Fibroblast of gingiva (primary cell): ENCODE data around the gene ROPN1B.

Source experiments
- DNase-seq: peaks from one replicate; pipeline ENCODE4 v3.0.0-alpha.2; 2011; ENCODE audit warnings: low read depth

Gene ROPN1B

DNA sequence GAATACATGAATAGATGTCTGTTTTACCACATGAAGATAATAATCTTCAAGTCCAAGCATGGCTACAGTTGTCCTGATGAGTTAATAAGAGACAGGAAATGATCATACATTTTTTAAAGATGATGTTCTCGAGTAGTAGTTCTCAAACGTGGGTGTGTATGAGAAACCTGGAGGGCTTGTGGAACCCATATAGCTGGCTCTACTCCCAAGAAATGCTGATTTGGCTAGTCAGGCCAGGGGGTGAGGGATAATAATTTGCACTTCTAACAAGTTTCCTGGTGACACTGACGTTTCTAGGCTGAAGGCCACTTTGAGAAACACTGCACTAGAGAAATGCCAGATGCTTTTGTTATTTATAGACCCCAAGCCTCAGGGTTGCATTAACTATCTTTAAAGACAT lies 37.0 kb downstream of the ROPN1B start:
- no peak for DNase-seq

DNA sequence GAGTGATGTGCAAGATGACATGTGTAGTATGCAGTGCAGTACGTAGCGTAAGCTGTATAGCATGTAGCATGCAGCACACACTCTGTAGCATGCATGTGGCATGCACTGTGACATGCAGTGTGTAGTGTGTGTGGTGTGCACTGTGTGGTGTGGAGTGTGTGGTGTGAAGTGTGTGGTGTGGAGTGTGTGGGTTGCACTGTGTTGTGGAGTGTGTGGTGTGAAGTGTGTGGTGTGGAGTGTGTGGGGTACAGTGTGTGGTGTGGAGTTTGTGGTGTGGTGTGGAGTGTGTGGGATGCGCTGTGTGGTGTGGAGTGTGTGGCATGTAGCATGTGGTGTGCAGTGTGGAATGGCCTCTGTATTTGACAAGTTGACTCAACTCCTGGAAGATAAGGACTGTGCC lies 39.2 kb downstream of the ROPN1B start:
- no peak for DNase-seq

DNA sequence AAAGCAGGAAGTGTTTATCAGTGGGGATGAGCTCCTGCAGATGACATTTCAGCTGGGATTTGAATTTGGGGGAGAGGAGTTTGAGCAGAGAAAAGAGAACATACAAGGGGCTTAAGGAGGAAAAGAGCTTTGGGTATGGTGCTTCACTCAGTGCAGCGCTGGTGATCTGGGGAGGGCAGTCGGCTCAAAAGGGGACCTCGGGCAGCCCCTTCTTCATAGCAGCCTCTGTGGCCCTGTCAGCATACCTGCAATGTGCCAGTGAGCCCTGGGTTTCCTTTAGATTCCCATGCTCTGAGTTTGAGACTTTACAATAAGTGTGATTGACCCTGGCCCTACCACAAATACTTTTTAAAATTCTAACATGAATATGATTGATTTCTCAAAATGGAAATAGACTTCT lies 40.2 kb downstream of the ROPN1B start:
- DNase-seq = no peak

- no peak for DNase-seq
Observed at GRCh38 chr3:126013751-126014156, 44.8 kb downstream of the ROPN1B start.

GRCh38 chr3:126014252-126014651 lies 45.3 kb downstream of the ROPN1B start:
- peak; percentile 55 for DNase-seq

DNA sequence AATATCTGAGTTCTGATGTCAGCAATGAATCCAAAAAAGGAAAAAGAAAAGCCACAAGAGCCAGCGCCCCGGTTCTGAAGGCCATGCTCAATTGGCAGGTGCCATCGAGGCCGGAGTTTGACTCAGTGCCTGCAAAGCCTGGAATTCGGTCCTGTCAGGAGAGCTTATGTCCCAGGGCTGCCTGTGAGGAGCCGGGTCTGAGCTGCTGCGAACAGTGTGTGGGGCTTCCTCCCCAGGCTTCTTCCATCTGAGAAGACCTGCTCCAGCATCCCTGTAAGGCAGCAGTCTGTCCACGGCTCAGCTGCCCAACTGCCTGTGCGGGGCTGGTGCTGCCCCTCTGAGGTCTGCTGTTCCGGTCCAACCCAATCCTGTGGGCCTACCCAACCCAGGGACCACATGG lies 46.1 kb downstream of the ROPN1B start:
- no peak for DNase-seq

DNA sequence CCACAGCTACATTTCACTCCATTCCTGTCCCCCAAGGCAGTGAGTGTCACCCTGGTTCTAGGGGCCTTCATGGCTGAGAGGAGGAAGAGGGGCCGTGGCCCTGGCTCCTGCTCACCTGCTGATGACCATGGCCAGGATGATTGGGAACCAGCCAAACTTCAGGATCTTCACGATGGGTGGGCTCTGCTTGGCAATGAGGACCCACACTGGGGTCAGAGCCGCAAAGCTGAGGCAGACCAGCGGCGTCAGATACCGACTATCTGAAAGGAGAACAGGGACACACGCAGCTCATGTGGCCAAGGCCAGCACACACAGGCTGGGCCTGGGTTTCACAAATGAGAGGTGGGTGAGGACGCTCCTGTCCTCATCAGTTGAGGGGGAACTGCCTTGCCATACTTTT lies 47.6 kb downstream of the ROPN1B start:
- no peak for DNase-seq

- DNase-seq = no peak
Observed at GRCh38 chr3:126017362-126017761, 48.4 kb downstream of the ROPN1B start.

GRCh38 chr3:126018545-126018944 lies 49.6 kb downstream of the ROPN1B start:
- DNase-seq = no peak

GRCh38 chr3:126018995-126019394 lies 50.0 kb downstream of the ROPN1B start:
- no peak for DNase-seq

- DNase-seq = no peak
Observed at GRCh38 chr3:126019683-126020082, 50.7 kb downstream of the ROPN1B start.

DNA sequence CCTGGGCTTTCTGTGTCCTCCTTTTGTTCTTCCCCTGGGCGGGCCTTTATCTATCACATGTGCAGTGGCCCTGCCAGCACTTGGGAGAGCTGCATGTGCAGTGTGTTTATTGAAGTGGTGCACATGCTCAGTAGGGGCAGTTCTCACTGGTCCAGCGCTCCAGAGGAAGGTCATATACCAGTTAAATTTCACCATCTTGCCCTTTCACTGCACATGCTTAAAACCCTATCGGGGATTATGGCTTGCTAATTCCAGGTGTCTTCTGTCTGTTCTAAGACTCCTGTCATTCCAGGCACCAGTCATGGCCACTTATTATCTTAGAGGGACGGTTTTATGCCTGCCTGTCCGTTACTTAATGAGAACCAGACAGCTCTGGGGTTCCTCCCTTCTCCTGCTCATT lies 52.2 kb downstream of the ROPN1B start:
- no peak for DNase-seq

GRCh38 chr3:126021702-126022101 lies 52.7 kb downstream of the ROPN1B start:
- DNase-seq = no peak

DNA sequence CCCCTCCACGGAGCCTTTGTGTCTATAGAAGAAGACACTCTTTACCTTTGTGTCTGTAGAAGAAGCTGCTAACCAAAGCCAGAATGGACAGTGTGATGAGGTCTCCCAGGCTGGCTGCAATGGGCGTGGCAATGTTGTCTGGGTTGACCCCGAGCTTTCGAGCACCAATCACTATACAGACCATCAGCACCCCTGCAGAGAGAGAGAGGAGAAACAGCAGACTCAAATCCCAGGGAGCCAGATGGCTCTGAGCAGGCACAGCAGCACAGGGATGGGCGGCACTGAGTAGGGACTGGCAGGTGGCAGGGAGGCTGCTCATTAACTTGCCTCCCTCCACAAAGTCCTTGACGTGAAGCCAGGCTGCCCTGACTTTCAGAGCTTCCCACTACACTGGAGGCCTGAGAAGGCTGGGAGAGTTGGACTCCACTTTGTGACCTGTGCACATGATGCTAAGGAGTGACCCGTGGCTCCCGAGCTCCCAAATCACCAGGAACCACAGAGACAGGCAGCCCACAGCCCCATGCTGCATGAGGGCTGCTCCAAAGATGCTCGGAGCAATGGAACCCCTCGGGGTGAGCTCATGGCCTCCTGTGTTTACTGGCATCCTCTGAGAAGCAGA lies 53.9 kb downstream of the ROPN1B start:
- DNase-seq = no peak

- DNase-seq = no peak
Observed at GRCh38 chr3:126023390-126023789, 54.4 kb downstream of the ROPN1B start.

- no peak for DNase-seq
Observed at GRCh38 chr3:126024049-126024854, 55.3 kb downstream of the ROPN1B start.

DNA sequence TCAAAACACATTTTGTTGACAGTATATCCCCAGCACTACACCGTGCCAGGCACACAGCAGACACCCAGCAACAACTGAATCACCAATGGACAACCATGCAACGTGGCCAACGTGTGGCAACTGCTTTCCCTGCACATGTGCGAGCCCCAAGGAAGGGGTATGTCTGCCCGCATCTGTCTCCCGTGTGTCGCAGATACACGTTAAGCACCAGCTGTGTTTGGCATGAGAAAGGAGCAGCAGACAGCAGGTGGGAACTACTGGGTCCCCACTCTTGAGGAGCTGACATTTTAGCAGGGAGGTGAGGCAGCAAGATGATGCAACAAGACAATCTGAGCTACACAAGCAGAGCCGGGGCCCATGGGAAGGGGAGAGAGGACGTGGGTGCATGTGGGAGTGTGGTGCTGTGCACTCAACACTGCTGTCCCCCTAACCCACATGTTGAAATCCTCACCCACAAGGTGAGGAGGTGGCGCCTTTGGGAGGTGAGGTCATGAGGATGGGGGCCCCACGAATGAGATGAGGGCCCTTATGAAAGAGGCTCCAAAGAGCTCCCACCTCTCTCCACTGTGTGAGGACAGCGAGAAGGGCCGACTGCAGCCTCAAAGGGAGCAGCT lies 56.2 kb downstream of the ROPN1B start:
- DNase-seq = no peak

DNA sequence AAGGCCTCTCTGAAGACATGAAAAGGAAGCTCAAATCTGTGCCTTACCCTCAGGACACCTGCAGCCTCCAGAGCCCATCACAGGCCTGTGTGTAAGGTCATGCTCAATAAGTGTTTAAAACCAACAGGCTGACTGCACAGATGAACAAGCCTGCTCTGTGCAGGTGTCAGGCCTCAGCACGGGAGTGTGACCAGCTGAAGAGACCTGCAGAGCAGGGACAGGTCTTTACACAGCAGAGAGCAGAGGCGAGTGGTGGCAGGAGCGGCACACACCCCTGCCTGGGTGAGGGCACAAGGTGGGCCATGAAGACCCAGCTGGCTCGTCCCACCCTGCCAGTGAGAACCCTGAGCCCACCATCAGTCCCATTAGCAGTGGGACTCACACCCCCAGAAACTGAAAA lies 56.9 kb downstream of the ROPN1B start:
- DNase-seq = no peak

- no peak for DNase-seq
Observed at GRCh38 chr3:126026277-126026751, 57.3 kb downstream of the ROPN1B start.

GRCh38 chr3:126026761-126027160 lies 57.8 kb downstream of the ROPN1B start:
- no peak for DNase-seq

DNA sequence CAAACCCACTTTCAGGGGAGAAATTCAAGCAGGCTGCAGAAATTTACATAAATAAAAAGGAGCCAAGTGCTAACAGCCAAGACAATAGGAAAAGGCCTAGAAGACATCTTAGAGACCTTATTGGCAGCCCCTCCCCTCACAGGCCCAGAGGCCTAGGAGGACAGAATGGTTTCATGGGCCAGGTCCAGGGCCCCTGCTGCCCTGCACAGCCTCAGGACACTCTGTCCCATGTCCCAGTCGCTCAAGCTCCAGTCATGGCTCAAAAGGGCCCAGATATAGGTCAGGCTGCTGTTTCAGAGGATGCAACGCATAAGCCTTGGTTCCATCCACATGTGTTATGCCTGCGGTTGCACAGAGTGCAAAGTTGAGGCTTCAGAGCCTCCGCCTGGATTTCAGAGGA lies 59.1 kb downstream of the ROPN1B start:
- no peak for DNase-seq

GRCh38 chr3:126029241-126029640 lies 60.3 kb downstream of the ROPN1B start:
- DNase-seq = no peak

DNA sequence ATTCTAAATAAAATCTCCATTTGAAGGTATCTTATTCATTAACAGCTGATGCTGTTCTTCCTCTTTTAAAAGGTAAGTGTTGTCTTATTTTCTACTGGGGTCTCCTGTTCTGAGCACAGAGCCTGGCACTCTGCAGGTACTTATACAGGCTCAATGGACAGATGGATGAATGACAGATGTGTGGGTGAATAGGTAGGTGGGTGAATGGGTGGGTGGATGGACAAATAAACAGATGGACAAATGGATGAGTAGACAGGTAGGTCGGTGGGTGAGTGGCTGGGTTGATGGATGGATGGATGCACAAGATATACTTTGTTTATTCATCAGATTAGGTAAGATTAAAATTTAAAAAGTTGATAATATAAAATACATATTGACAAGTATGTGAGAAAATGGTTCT lies 61.5 kb downstream of the ROPN1B start:
- DNase-seq = no peak
